ENCODE measurements around the gene MED12L. TPM values are rescaled to one million over a fixed set of nuclear protein-coding genes. Genes with fewer than 3 reads are reported as not detected.
A peak's percentile ranks its signal among the peaks of the same experiment; 100 is the strongest.

MED12L gene
- total RNA-seq, 1 donor from 2014 or later = 0.97 TPM

GRCh38 chr3:151112731-151113130 lies 27.3 kb downstream of the MED12L start:
- H3K4me1 Mint-ChIP-seq (ENCODE audit: low read depth) = peaks cover 2% of the 10 kb centered on the region
- no peaks in the 10 kb centered on the region for H3K36me3 Mint-ChIP-seq (ENCODE audit: low read depth)
- no peak overlapping the region for H3K27ac Mint-ChIP-seq (ENCODE audit: unreplicated experiment)
- H3K27me3 Mint-ChIP-seq (ENCODE audit: low read depth) = no peaks in the 10 kb centered on the region
- H3K4me3 Mint-ChIP-seq (ENCODE audit: unreplicated experiment) = no peak overlapping the region
- DNase-seq (ENCODE audit: low spot score) = no peak
- H3K9me3 Mint-ChIP-seq (ENCODE audit: low read depth) = no peaks in the 10 kb centered on the region
- TF ChIP-seq, protein P1, sequence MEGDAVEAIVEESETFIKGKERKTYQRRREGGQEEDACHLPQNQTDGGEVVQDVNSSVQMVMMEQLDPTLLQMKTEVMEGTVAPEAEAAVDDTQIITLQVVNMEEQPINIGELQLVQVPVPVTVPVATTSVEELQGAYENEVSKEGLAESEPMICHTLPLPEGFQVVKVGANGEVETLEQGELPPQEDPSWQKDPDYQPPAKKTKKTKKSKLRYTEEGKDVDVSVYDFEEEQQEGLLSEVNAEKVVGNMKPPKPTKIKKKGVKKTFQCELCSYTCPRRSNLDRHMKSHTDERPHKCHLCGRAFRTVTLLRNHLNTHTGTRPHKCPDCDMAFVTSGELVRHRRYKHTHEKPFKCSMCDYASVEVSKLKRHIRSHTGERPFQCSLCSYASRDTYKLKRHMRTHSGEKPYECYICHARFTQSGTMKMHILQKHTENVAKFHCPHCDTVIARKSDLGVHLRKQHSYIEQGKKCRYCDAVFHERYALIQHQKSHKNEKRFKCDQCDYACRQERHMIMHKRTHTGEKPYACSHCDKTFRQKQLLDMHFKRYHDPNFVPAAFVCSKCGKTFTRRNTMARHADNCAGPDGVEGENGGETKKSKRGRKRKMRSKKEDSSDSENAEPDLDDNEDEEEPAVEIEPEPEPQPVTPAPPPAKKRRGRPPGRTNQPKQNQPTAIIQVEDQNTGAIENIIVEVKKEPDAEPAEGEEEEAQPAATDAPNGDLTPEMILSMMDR (IDR thresholded peaks at IDR 0.05) = no peak

- Mint-ChIP-seq H3K27ac (ENCODE audit: unreplicated experiment) (no peak overlapping the region), H3K36me3 (ENCODE audit: low read depth) (no peaks in the 10 kb centered on the region), H3K9me3 (ENCODE audit: low read depth) (no peaks in the 10 kb centered on the region), H3K27me3 (ENCODE audit: low read depth) (no peaks in the 10 kb centered on the region), H3K4me3 (ENCODE audit: unreplicated experiment) (no peak overlapping the region), H3K4me1 (ENCODE audit: low read depth) (no peaks in the 10 kb centered on the region)
- no peak for DNase-seq (ENCODE audit: low spot score)
- TF ChIP-seq, protein P1 (IDR thresholded peaks at IDR 0.05) = no peak
Observed at GRCh38 chr3:151113343-151113742, 27.9 kb downstream of the MED12L start.

DNA sequence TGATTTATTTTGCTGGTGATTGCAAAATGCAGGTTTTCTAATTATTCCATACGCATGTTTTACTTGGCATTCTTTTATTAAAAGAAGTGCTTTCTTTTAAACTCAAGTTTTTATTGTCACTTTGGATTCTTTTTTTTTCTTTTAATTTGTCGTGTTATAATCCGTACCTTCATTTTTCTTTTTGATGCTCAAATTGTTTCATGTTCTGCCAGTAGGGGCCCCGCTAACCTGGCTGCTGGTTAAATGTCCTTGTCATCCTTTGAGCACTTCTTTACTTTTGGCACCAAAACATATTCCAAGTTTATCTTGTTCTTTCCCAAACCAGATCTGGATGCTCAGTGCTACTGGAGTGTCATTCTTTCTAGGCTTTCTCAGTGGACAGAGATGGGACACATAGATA lies 31.6 kb downstream of the MED12L start:
- H3K4me3 Mint-ChIP-seq (ENCODE audit: unreplicated experiment) = no peak overlapping the region
- H3K9me3 Mint-ChIP-seq (ENCODE audit: low read depth) = no peaks in the 10 kb centered on the region
- no peaks in the 10 kb centered on the region for H3K4me1 Mint-ChIP-seq (ENCODE audit: low read depth)
- TF ChIP-seq, protein P1 (IDR thresholded peaks at IDR 0.05) = peak; percentile 20
- no peak overlapping the region for H3K27ac Mint-ChIP-seq (ENCODE audit: unreplicated experiment)
- DNase-seq (ENCODE audit: low spot score) = no peak
- no peaks in the 10 kb centered on the region for H3K27me3 Mint-ChIP-seq (ENCODE audit: low read depth)
- peaks cover 1% of the 10 kb centered on the region for H3K36me3 Mint-ChIP-seq (ENCODE audit: low read depth)

GRCh38 chr3:151119188-151119587 lies 33.7 kb downstream of the MED12L start:
- Mint-ChIP-seq H3K4me1 (ENCODE audit: low read depth) (no peaks in the 10 kb centered on the region), H3K27ac (ENCODE audit: unreplicated experiment) (no peak overlapping the region), H3K36me3 (ENCODE audit: low read depth) (peaks cover 1% of the 10 kb centered on the region), H3K9me3 (ENCODE audit: low read depth) (no peaks in the 10 kb centered on the region), H3K27me3 (ENCODE audit: low read depth) (no peaks in the 10 kb centered on the region), H3K4me3 (ENCODE audit: unreplicated experiment) (no peak overlapping the region)
- TF ChIP-seq, protein P1 (IDR thresholded peaks at IDR 0.05) = no peak
- no peak for DNase-seq (ENCODE audit: low spot score)

DNA sequence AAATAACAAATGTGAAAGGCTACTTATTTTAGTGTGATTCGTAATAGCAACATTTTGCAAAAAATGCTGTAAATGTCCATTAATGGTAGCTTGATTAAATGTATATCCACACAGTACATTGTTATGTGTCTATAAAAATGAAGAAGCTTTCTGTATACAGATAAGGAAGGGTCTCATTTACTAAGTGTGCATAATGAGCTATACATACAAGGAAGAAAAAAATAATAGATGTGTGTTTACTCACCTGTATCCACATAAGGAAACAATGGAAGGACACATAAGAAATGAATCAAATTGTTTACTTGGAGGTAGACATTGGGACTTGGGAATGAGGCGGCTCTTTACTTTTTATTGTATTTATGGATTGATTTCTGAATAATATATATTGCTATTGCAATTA lies 34.9 kb downstream of the MED12L start:
- TF ChIP-seq, protein P1 (IDR thresholded peaks at IDR 0.05) = no peak
- no peak for DNase-seq (ENCODE audit: low spot score)
- no peaks in the 10 kb centered on the region for H3K4me1 Mint-ChIP-seq (ENCODE audit: low read depth)
- no peaks in the 10 kb centered on the region for H3K27me3 Mint-ChIP-seq (ENCODE audit: low read depth)
- H3K36me3 Mint-ChIP-seq (ENCODE audit: low read depth) = peaks cover 1% of the 10 kb centered on the region
- no peaks in the 10 kb centered on the region for H3K9me3 Mint-ChIP-seq (ENCODE audit: low read depth)
- no peak overlapping the region for H3K4me3 Mint-ChIP-seq (ENCODE audit: unreplicated experiment)
- H3K27ac Mint-ChIP-seq (ENCODE audit: unreplicated experiment) = no peak overlapping the region

Measured in chondrocyte (in vitro differentiated cells).